ENCODE measurements around the gene SLX4IP.

The SLX4IP gene

DNA sequence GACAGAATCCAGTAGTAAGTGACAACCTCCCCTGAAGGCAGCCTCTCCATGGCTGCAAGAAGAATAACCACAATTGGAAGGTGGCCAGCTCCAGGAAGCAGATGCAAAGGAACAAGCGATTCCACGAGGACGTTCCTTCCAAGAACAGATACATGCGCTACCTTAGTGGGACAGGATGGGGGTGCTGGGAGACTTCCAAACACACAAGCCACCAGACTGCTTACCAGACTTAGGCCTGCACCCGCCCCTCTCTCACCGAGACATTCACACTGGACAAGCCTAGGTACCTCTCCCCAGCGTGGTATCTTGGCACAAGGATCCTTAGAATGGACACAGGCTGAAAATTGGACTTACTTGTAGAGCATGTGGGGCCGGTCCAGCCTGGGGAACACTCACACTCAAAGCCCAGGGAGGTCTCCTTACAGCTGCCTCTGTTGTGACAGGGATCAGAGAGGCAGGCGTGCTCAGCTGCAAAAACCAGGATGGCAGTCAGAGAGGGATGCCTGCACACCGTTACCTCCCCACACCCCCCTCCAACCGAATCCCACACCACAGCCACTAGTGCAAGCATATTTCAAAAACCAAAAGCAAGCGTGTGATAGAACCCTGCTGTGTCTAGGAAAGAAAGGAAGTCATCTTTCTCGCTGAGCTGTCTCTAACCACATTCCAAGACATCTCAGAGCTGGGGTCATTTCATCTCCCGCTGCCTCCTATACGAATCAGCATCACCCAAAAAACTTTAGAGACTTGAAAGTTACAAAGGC lies 216.3 kb downstream of the SLX4IP start:
- no peak for DNase-seq (ENCODE audit: low spot score)

DNA sequence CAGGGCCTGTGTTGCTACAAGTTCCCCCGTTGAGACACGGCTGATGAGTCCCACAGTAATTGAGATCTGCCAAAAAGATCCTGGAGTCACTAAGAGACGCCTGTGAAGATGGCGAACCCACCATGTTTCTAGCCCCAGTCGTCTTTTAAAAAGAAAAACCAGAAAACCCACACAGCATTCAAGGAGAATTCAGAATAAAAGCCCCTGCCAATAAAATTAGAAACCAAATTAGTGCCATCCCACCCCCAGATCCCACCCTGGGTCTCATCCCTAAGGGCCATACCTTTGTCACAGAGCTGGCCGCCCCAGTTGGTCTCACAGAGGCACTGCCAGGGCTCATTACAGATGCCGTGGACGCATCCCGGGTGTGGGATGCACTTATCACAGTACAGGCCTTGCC lies 217.1 kb downstream of the SLX4IP start:
- DNase-seq (ENCODE audit: low spot score) = no peak

- no peak for DNase-seq (ENCODE audit: low spot score)
Measured at GRCh38 chr20:10652660-10653261, 217.7 kb downstream of the SLX4IP start.

- DNase-seq (ENCODE audit: low spot score) = no peak
Measured at GRCh38 chr20:10653599-10654249, 218.6 kb downstream of the SLX4IP start.

DNA sequence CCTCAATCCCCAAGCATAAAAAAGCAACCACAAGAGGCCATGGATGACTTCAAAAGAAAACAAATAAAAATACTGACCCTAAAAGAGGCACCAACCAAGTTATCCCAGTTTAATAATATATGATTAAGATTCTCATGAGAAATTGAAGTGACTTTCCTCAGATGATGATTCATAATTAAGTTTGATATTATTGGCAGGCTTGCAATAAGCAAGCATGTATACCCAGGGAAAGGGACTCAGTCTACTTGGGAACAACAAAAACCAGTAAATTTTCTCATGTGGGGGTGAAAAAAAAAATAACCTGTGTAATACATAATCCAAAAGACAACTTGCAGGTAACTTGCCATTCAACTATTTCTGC lies 219.1 kb downstream of the SLX4IP start:
- DNase-seq (ENCODE audit: low spot score) = no peak

- peak; percentile 61 for DNase-seq (ENCODE audit: low spot score)
Measured at GRCh38 chr20:10654630-10655029, 219.5 kb downstream of the SLX4IP start.

- no peak for DNase-seq (ENCODE audit: low spot score)
Measured at GRCh38 chr20:10655720-10656669, 220.9 kb downstream of the SLX4IP start.

DNA sequence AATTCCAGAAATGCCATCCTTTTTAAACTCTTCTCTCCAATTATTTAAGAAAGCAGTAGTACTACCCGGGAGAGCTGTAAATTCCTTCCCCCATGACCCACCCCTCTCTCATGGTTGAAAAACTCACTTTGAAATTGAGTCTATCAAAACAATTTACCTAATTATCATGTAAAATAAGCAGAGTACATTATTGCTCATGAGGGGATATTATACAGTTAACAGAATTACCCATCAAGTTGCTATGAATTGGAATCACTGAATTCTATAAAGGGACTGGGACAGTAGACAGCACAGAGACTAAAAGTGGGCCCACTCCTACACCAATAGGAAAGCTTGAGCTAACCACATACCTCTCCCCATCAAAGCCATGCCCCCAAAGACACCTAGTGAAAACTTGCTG lies 222.3 kb downstream of the SLX4IP start:
- DNase-seq (ENCODE audit: low spot score) = no peak

DNA sequence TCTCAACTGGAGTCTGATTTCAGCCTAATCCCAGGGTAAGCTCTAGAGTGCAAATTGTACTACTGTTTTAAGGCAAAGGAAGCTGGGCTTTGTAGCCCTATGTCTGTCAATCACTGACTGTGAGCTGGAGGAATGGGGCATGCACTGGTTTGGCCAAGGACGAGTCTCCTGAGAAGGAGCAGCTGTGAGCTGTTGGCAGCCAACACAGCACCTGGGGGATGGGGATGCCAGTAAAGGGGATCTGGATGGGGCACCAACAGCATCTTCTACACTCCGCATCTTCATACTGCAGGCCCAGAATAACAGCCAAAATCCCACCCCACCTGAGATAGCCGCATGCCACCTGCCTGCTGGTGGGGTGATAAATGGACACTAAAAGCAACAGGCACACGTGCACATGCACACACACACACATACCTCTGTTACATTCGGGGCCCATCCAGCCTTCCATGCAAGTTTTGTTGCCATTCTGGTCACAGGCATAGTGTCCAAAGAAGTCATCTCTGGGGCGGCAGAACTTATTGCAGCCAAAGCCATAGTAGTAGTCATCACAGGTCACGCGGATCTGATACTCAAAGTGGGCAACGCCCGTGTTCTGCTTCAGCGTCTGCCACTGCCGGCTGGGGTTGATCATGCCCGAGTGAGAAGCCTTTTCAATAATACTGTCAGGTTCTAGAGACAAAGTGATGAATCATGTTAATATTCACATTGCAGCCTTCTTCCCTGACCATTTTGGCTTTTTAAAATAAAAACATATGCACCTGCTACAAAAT lies 223.1 kb downstream of the SLX4IP start:
- DNase-seq (ENCODE audit: low spot score) = no peak

DNA sequence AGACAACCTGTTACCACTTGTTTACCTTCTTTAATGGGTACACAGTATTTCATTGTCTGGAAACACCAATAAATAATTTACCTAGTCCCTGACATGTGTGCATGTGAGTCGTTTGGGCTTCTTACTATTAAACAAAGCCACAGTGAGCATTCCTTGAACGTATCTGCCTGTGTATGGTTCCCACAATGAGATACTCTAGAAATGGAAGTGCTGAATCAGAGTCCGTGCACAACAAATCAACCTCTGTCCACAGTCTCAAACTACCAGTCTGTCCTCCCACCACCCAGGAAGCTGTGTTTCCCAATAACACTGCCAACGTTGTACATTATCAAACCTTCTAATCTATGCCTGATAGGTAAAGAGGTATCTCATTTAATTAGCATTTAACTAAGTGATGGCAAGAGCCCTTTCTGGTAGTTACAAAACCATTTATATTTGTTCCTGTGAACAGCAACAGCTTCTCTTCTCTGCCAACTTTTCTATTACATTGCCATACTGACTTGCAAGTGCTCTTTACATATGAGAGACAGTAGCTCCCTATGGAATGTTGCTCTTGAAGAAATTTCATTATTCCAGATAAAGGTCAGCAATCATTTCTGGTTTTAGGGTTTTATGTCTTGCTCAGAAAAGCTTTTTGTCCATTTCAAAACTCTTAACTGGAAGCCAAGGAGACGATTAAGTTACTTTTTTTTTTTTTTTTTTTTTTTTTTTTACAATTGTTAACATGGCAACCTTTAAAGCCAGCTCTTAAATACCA lies 223.9 kb downstream of the SLX4IP start:
- no peak for DNase-seq (ENCODE audit: low spot score)

- DNase-seq (ENCODE audit: low spot score) = no peak
Measured at GRCh38 chr20:10659651-10660601, 224.8 kb downstream of the SLX4IP start.

- no peak for DNase-seq (ENCODE audit: low spot score)
Measured at GRCh38 chr20:10660661-10661060, 225.6 kb downstream of the SLX4IP start.

DNA sequence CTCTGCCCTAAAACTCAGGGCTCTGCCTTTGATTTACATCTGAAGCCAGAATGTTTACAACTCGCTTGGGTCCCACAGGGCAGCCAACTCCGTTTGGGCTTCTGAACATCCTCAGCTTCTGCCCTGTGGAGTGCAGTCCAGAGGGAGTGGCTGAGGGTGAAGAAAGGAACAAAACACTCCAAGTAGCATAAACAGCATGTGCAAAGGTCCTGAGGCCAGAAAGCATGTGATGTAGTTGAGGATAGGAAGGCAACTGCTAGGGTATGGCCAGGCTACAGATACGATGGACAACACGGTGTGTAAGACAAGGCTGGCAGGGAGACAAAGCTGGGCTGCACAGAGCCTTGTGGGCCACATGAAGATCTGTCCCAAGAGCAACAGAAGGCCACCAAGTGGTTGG lies 226.2 kb downstream of the SLX4IP start:
- DNase-seq (ENCODE audit: low spot score) = no peak

- no peak for DNase-seq (ENCODE audit: low spot score)
Measured at GRCh38 chr20:10662151-10662550, 227.0 kb downstream of the SLX4IP start.

DNA sequence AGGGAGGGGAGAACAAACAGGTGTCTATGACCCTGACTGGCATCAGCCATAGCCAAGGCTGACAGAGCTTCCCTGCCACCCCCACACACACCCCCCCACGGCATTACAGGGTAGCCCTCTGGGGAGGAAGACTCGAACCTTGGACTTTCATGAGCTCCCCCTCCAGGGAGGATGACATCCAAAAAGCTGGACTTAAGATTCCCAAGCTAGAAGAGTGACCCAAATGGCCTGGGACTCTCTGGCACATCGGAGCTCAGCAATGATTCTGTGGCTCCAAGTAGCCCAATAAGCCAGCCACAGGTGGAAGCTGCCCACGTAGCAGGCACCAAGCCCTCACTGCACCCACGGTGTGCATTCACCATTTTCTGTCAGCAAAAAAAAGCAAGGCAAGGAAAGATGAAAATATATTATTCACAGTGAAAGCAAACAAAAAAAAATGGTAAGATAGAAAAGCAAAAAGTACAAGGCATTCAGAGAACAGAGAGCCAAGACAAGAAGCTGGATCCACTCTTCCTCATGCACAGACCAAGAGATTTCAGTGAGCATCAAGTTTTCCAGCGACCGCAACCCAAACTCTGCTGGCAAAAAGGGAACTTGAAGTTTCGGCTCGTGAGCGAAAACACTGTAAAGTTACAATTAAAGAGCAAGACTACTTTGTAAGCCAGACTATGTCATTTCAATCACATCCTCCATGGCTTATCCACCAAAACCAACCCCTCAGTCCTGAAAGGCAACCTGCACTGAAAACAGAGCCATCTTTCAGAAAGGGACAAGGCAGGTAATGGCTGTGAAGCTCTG lies 227.8 kb downstream of the SLX4IP start:
- DNase-seq (ENCODE audit: low spot score) = no peak

GRCh38 chr20:10663756-10664155 lies 228.7 kb downstream of the SLX4IP start:
- DNase-seq (ENCODE audit: low spot score) = no peak

DNA sequence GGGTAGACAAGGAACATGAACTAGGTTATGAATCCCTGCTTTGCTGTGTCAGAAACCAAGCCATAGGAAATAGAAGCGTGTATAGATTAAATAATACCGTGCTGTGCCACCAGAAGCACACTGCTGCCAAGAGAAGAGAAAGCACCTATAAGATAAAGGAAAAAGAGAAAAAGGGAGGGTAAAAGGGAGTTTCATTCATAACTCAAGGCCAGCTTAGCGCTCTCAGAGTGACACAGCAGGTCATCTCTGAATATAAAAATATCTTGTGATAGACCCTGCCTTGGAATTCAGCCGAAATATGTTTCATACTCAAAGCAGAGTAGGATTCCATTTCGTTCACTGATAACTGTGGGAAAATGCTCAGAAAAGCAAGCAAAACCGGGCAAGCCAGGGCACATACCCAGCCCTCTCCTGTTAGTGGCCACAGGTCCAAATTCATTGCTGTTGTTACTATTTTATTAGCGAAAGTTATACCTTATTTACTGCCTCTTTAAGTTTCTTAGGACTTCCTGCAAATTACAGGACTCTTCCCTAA lies 230.0 kb downstream of the SLX4IP start:
- DNase-seq (ENCODE audit: low spot score) = no peak

DNA sequence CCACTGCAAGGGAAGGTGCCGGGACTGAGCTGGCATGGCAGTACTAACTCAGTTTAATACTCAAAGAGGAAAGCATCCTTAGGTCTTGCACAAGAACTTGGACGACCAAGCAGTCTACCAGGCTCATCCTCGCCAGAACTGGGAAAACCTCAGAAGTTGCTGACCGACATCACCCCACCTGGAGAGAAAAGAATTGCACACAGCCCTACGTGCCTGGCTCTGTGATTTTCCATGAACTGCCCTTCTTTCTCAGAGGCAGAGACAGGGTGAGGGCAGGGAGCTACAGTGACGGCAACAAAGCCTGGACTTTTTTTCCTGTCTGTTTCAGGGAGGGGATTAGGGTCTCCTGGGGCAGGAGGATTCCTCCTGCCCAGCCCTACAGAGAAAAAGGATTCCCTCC lies 230.7 kb downstream of the SLX4IP start:
- no peak for DNase-seq (ENCODE audit: low spot score)

Data from Ammon's horn (tissue), 1 donor.